ENCODE results near the gene WDR41.

The WDR41 gene

GRCh38 chr5:77413049-77413448 is 79.1 kb downstream of the WDR41 start:
- no peak for DNase-seq
- ChIA-PET CTCF (no interaction called here), POLR2A (no interaction called here)
- Histone ChIP-seq H3K27me3 (replicated peaks in 2 of 5; ENCODE audit: control insufficient read depth in 4 of 5, insufficient read depth in 5 of 5, low read length in 4 of 5) (no peaks in the 10 kb centered on the region), H3K27ac (ENCODE audit: insufficient read depth in 1 of 2, low read depth in 1 of 2, low read length in 2 of 2, poor library complexity in 1 of 2, severe bottlenecking in 2 of 2) (no peak overlapping the region), H3K4me3 (ENCODE audit: control insufficient read depth in 1 of 7, extremely low read depth in 1 of 7, insufficient read depth in 4 of 7, low read depth in 2 of 7, low read length in 6 of 7) (no peak overlapping the region), H3K36me3 (ENCODE audit: control insufficient read depth in 4 of 4, insufficient read depth in 4 of 4, low read length in 3 of 4) (no peaks in the 10 kb centered on the region), H3K9me3 (ENCODE audit: control extremely low read depth in 1 of 5, control insufficient read depth in 4 of 5, insufficient read depth in 2 of 5, low read depth in 1 of 5, low read length in 4 of 5) (no peaks in the 10 kb centered on the region), H3K4me1 (ENCODE audit: control extremely low read depth in 1 of 4, control insufficient read depth in 4 of 4, insufficient read depth in 4 of 4, low read length in 3 of 4) (no peaks in the 10 kb centered on the region)
- no CpG with 5 or more reads among the region's 7 CpGs for WGBS (ENCODE audit: insufficient coverage)

GRCh38 chr5:77409870-77410621 is 82.1 kb downstream of the WDR41 start:
- Histone ChIP-seq H3K4me3 (ENCODE audit: control insufficient read depth in 1 of 7, extremely low read depth in 1 of 7, insufficient read depth in 4 of 7, low read depth in 2 of 7, low read length in 6 of 7) (no peak overlapping the region), H3K9me3 (ENCODE audit: control extremely low read depth in 1 of 5, control insufficient read depth in 4 of 5, insufficient read depth in 2 of 5, low read depth in 1 of 5, low read length in 4 of 5) (no peaks in the 10 kb centered on the region), H3K36me3 (ENCODE audit: control insufficient read depth in 4 of 4, insufficient read depth in 4 of 4, low read length in 3 of 4) (no peaks in the 10 kb centered on the region), H3K27me3 (replicated peaks in 2 of 5; ENCODE audit: control insufficient read depth in 4 of 5, insufficient read depth in 5 of 5, low read length in 4 of 5) (no peaks in the 10 kb centered on the region), H3K27ac (ENCODE audit: insufficient read depth in 1 of 2, low read depth in 1 of 2, low read length in 2 of 2, poor library complexity in 1 of 2, severe bottlenecking in 2 of 2) (no peak overlapping the region), H3K4me1 (ENCODE audit: control extremely low read depth in 1 of 4, control insufficient read depth in 4 of 4, insufficient read depth in 4 of 4, low read length in 3 of 4) (no peaks in the 10 kb centered on the region)
- CTCF ChIA-PET: no interaction called here
- POLR2A ChIA-PET: no interaction called here
- DNase-seq: no peak
- WGBS (ENCODE audit: insufficient coverage): 81% methylated on average over 7 of the region's 10 CpGs

- POLR2A ChIA-PET: no interaction called here
- no peak overlapping the region for H3K4me3 ChIP-seq (ENCODE audit: control insufficient read depth in 1 of 7, extremely low read depth in 1 of 7, insufficient read depth in 4 of 7, low read depth in 2 of 7, low read length in 6 of 7)
- WGBS (ENCODE audit: insufficient coverage): 100% methylated on average over 6 of the region's 10 CpGs
- no peaks in the 10 kb centered on the region for H3K36me3 ChIP-seq (ENCODE audit: control insufficient read depth in 4 of 4, insufficient read depth in 4 of 4, low read length in 3 of 4)
- H3K4me1 ChIP-seq (ENCODE audit: control extremely low read depth in 1 of 4, control insufficient read depth in 4 of 4, insufficient read depth in 4 of 4, low read length in 3 of 4): no peaks in the 10 kb centered on the region
- CTCF ChIA-PET: interaction anchor here (0.8 kb wide), 1 partner anchor 10 kb away, joined by 3 read pairs; no protein-coding TSS in a partner anchor
- DNase-seq: no peak
- no peak overlapping the region for H3K27ac ChIP-seq (ENCODE audit: insufficient read depth in 1 of 2, low read depth in 1 of 2, low read length in 2 of 2, poor library complexity in 1 of 2, severe bottlenecking in 2 of 2)
- H3K9me3 ChIP-seq (ENCODE audit: control extremely low read depth in 1 of 5, control insufficient read depth in 4 of 5, insufficient read depth in 2 of 5, low read depth in 1 of 5, low read length in 4 of 5): no peaks in the 10 kb centered on the region
- no peaks in the 10 kb centered on the region for H3K27me3 ChIP-seq (replicated peaks in 2 of 5; ENCODE audit: control insufficient read depth in 4 of 5, insufficient read depth in 5 of 5, low read length in 4 of 5)
Observed at GRCh38 chr5:77407152-77407551, 85.0 kb downstream of the WDR41 start.

GRCh38 chr5:77402796-77403195 is 89.3 kb downstream of the WDR41 start:
- Histone ChIP-seq H3K4me3 (ENCODE audit: control insufficient read depth in 1 of 7, extremely low read depth in 1 of 7, insufficient read depth in 4 of 7, low read depth in 2 of 7, low read length in 6 of 7) (no peak overlapping the region), H3K4me1 (ENCODE audit: control extremely low read depth in 1 of 4, control insufficient read depth in 4 of 4, insufficient read depth in 4 of 4, low read length in 3 of 4) (no peaks in the 10 kb centered on the region), H3K27me3 (replicated peaks in 2 of 5; ENCODE audit: control insufficient read depth in 4 of 5, insufficient read depth in 5 of 5, low read length in 4 of 5) (no peaks in the 10 kb centered on the region), H3K9me3 (ENCODE audit: control extremely low read depth in 1 of 5, control insufficient read depth in 4 of 5, insufficient read depth in 2 of 5, low read depth in 1 of 5, low read length in 4 of 5) (no peaks in the 10 kb centered on the region), H3K36me3 (ENCODE audit: control insufficient read depth in 4 of 4, insufficient read depth in 4 of 4, low read length in 3 of 4) (no peaks in the 10 kb centered on the region), H3K27ac (ENCODE audit: insufficient read depth in 1 of 2, low read depth in 1 of 2, low read length in 2 of 2, poor library complexity in 1 of 2, severe bottlenecking in 2 of 2) (no peak overlapping the region)
- CTCF ChIA-PET: no interaction called here
- no peak for DNase-seq
- WGBS (ENCODE audit: insufficient coverage): 94% methylated on average over 6 of the region's 6 CpGs
- POLR2A ChIA-PET: no interaction called here

GRCh38 chr5:77400645-77401044 is 91.5 kb downstream of the WDR41 start:
- Histone ChIP-seq H3K4me1 (ENCODE audit: control extremely low read depth in 1 of 4, control insufficient read depth in 4 of 4, insufficient read depth in 4 of 4, low read length in 3 of 4) (no peaks in the 10 kb centered on the region), H3K27me3 (replicated peaks in 2 of 5; ENCODE audit: control insufficient read depth in 4 of 5, insufficient read depth in 5 of 5, low read length in 4 of 5) (no peaks in the 10 kb centered on the region), H3K27ac (ENCODE audit: insufficient read depth in 1 of 2, low read depth in 1 of 2, low read length in 2 of 2, poor library complexity in 1 of 2, severe bottlenecking in 2 of 2) (no peak overlapping the region), H3K36me3 (ENCODE audit: control insufficient read depth in 4 of 4, insufficient read depth in 4 of 4, low read length in 3 of 4) (no peaks in the 10 kb centered on the region), H3K9me3 (ENCODE audit: control extremely low read depth in 1 of 5, control insufficient read depth in 4 of 5, insufficient read depth in 2 of 5, low read depth in 1 of 5, low read length in 4 of 5) (no peaks in the 10 kb centered on the region), H3K4me3 (ENCODE audit: control insufficient read depth in 1 of 7, extremely low read depth in 1 of 7, insufficient read depth in 4 of 7, low read depth in 2 of 7, low read length in 6 of 7) (no peak overlapping the region)
- WGBS (ENCODE audit: insufficient coverage): 83% methylated on average over 1 of the region's 1 CpG
- DNase-seq: no peak
- ChIA-PET POLR2A (no interaction called here), CTCF (no interaction called here)

- H3K4me1 ChIP-seq (ENCODE audit: control extremely low read depth in 1 of 4, control insufficient read depth in 4 of 4, insufficient read depth in 4 of 4, low read length in 3 of 4): no peaks in the 10 kb centered on the region
- POLR2A ChIA-PET: no interaction called here
- 98% methylated on average over 8 of the region's 8 CpGs for WGBS (ENCODE audit: insufficient coverage)
- H3K4me3 ChIP-seq (ENCODE audit: control insufficient read depth in 1 of 7, extremely low read depth in 1 of 7, insufficient read depth in 4 of 7, low read depth in 2 of 7, low read length in 6 of 7): no peak overlapping the region
- no peak overlapping the region for H3K27ac ChIP-seq (ENCODE audit: insufficient read depth in 1 of 2, low read depth in 1 of 2, low read length in 2 of 2, poor library complexity in 1 of 2, severe bottlenecking in 2 of 2)
- no peaks in the 10 kb centered on the region for H3K27me3 ChIP-seq (replicated peaks in 2 of 5; ENCODE audit: control insufficient read depth in 4 of 5, insufficient read depth in 5 of 5, low read length in 4 of 5)
- CTCF ChIA-PET: no interaction called here
- H3K9me3 ChIP-seq (ENCODE audit: control extremely low read depth in 1 of 5, control insufficient read depth in 4 of 5, insufficient read depth in 2 of 5, low read depth in 1 of 5, low read length in 4 of 5): no peaks in the 10 kb centered on the region
- H3K36me3 ChIP-seq (ENCODE audit: control insufficient read depth in 4 of 4, insufficient read depth in 4 of 4, low read length in 3 of 4): no peaks in the 10 kb centered on the region
- DNase-seq: no peak
Observed at GRCh38 chr5:77398896-77399295, 93.2 kb downstream of the WDR41 start.

- H3K36me3 ChIP-seq (ENCODE audit: control insufficient read depth in 4 of 4, insufficient read depth in 4 of 4, low read length in 3 of 4): no peaks in the 10 kb centered on the region
- H3K9me3 ChIP-seq (ENCODE audit: control extremely low read depth in 1 of 5, control insufficient read depth in 4 of 5, insufficient read depth in 2 of 5, low read depth in 1 of 5, low read length in 4 of 5): no peaks in the 10 kb centered on the region
- POLR2A ChIA-PET: no interaction called here
- CTCF ChIA-PET: no interaction called here
- WGBS (ENCODE audit: insufficient coverage): over 99% methylated on average over 13 of the region's 13 CpGs
- H3K27me3 ChIP-seq (replicated peaks in 2 of 5; ENCODE audit: control insufficient read depth in 4 of 5, insufficient read depth in 5 of 5, low read length in 4 of 5): no peaks in the 10 kb centered on the region
- DNase-seq: no peak
- no peak overlapping the region for H3K4me3 ChIP-seq (ENCODE audit: control insufficient read depth in 1 of 7, extremely low read depth in 1 of 7, insufficient read depth in 4 of 7, low read depth in 2 of 7, low read length in 6 of 7)
- no peak overlapping the region for H3K27ac ChIP-seq (ENCODE audit: insufficient read depth in 1 of 2, low read depth in 1 of 2, low read length in 2 of 2, poor library complexity in 1 of 2, severe bottlenecking in 2 of 2)
- H3K4me1 ChIP-seq (ENCODE audit: control extremely low read depth in 1 of 4, control insufficient read depth in 4 of 4, insufficient read depth in 4 of 4, low read length in 3 of 4): no peaks in the 10 kb centered on the region
Observed at GRCh38 chr5:77398458-77398857, 93.7 kb downstream of the WDR41 start.
